Measurements from ENCODE around the gene PANX1. TPM values are rescaled to one million over a fixed set of nuclear protein-coding genes. Genes with fewer than 3 reads are reported as not detected.

The PANX1 gene
- total and polyA plus RNA-seq, 12 donors: 3.3 to 40.5 (median 16.8) TPM

DNA sequence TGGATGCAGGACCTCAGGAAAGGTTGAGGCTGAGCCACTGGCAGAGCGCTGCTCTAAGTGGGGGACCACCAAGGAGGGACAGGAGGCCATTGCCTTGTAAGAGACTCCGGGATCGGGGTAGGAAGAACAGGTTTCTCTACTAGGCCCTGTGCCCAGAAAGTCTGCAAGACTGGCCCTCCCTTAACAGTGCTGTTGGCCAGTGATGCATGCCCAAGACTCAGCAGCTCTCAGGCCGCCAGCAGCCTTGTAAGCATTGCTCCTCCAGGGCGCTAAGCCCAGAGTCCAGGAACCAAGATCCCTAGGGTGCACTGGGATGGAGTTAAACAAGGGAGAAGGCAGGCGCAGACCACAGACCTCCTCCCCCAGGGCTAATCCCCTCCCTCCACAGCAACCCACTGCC lies 39.3 kb upstream of the PANX1 start:
- H3K4me1 ChIP-seq (replicated peaks in 1 of 2): no peaks in the 10 kb centered on the region
- H3K27ac ChIP-seq: no peak overlapping the region
- H3K9me3 ChIP-seq (replicated peaks in 1 of 3): no peaks in the 10 kb centered on the region
- 94 to 97% (median 96%) methylated on average over 4 to 6 of the region's 6 CpGs for WGBS, 4 donors
- DNase-seq: no peak
- no peak for TF ChIP-seq POLR2A (IDR thresholded peaks at IDR 0.05)
- TF ChIP-seq, protein P1, sequence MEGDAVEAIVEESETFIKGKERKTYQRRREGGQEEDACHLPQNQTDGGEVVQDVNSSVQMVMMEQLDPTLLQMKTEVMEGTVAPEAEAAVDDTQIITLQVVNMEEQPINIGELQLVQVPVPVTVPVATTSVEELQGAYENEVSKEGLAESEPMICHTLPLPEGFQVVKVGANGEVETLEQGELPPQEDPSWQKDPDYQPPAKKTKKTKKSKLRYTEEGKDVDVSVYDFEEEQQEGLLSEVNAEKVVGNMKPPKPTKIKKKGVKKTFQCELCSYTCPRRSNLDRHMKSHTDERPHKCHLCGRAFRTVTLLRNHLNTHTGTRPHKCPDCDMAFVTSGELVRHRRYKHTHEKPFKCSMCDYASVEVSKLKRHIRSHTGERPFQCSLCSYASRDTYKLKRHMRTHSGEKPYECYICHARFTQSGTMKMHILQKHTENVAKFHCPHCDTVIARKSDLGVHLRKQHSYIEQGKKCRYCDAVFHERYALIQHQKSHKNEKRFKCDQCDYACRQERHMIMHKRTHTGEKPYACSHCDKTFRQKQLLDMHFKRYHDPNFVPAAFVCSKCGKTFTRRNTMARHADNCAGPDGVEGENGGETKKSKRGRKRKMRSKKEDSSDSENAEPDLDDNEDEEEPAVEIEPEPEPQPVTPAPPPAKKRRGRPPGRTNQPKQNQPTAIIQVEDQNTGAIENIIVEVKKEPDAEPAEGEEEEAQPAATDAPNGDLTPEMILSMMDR (IDR thresholded peaks at IDR 0.05): no peak
- intact Hi-C loops (cut with DNase I): no loop called here
- H3K36me3 ChIP-seq (replicated peaks in 1 of 2): no peaks in the 10 kb centered on the region
- H3K4me3 ChIP-seq: no peak overlapping the region
- no peaks in the 10 kb centered on the region for H3K27me3 ChIP-seq

DNA sequence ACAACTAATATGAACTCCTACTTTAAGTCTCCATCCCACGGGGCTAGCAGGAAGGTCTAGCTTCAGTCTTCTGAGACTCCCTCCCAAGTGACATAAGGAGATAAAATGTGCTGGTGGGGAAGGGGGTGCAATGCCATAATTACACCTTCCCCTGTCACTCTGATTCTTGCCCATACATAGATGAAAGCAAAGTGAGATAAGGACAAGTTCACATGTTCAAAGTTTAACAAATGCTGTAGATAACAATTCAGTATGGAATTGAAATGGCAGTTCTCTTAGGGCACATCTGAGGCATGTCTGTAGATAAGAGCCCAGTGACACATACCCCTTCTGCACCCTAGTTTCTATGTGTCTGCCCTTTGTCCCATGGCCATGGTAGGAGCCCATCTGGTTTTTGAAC lies 38.2 kb upstream of the PANX1 start:
- intact Hi-C loops (cut with DNase I): no loop called here
- 71 to 94% (median 89%) methylated on average over 1 of the region's 1 CpG for WGBS, 4 donors
- H3K27me3 ChIP-seq: no peaks in the 10 kb centered on the region
- H3K27ac ChIP-seq: no peak overlapping the region
- H3K9me3 ChIP-seq (replicated peaks in 1 of 3): no peaks in the 10 kb centered on the region
- TF ChIP-seq, protein P1 (IDR thresholded peaks at IDR 0.05): no peak
- TF ChIP-seq POLR2A (IDR thresholded peaks at IDR 0.05): no peak
- DNase-seq: no peak
- no peaks in the 10 kb centered on the region for H3K4me1 ChIP-seq (replicated peaks in 1 of 2)
- H3K4me3 ChIP-seq: no peak overlapping the region
- no peaks in the 10 kb centered on the region for H3K36me3 ChIP-seq (replicated peaks in 1 of 2)

DNA sequence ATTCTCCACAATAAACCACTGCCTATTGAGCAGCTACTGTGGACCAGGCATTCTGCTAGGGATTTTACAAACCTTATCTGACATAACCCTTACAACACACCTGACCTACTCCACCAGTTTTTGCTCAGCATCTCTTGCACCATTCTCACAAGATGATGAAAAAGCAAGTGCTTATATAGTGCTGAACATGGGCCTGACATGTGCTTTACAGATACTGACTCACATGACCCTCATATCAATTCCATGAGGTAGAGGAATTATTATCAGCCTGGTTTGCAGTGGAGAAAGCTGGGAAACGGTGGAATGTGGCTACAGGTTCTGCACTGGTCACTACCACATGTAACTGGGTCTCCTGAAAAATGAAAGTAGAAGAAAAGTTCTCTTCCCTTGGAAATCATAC lies 37.5 kb upstream of the PANX1 start:
- no peak for TF ChIP-seq POLR2A (IDR thresholded peaks at IDR 0.05)
- TF ChIP-seq, protein P1 (IDR thresholded peaks at IDR 0.05): no peak
- Histone ChIP-seq H3K36me3 (replicated peaks in 1 of 2) (no peaks in the 10 kb centered on the region), H3K27me3 (no peaks in the 10 kb centered on the region), H3K9me3 (replicated peaks in 1 of 3) (no peaks in the 10 kb centered on the region), H3K4me3 (no peak overlapping the region), H3K27ac (no peak overlapping the region), H3K4me1 (replicated peaks in 1 of 2) (no peaks in the 10 kb centered on the region)
- DNase-seq: no peak
- 75 to 90% (median 77%) methylated on average over 1 of the region's 1 CpG for WGBS, 4 donors
- intact Hi-C loops (cut with DNase I): no loop called here

DNA sequence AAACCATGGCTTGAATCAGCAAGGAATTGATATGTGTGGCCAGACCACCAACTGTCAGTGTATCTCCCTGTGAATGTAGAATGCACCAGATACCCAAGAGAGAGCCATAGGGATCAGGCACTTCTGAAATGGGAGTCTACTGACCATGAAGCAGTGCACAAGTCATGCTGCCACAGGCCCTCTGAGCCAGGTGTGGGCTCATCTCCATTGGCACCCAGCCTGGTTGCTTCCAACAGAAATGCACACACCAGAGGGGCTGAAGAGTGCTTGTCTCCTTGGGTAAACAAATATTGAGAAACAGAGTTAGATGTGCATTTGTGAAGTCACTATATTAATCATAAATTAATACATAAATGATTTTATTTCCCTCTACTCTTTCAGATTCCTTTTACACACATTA lies 28.4 kb upstream of the PANX1 start:
- Histone ChIP-seq H3K27ac (no peak overlapping the region), H3K4me3 (no peak overlapping the region)
- intact Hi-C loops (cut with DNase I): no loop called here

More for the DNA sequence above, 28.4 kb upstream of the PANX1 start:
- TF ChIP-seq, protein P1 (IDR thresholded peaks at IDR 0.05): no peak
- TF ChIP-seq POLR2A (IDR thresholded peaks at IDR 0.05): no peak
- no peak for DNase-seq
- no peaks in the 10 kb centered on the region for H3K9me3 ChIP-seq (replicated peaks in 1 of 3)
- no peaks in the 10 kb centered on the region for H3K27me3 ChIP-seq
- H3K36me3 ChIP-seq (replicated peaks in 1 of 2): no peaks in the 10 kb centered on the region
- no peaks in the 10 kb centered on the region for H3K4me1 ChIP-seq (replicated peaks in 1 of 2)

Data from adrenal gland (tissue), 12 donors.